ENCODE results near the gene PRKG2.

DNA sequence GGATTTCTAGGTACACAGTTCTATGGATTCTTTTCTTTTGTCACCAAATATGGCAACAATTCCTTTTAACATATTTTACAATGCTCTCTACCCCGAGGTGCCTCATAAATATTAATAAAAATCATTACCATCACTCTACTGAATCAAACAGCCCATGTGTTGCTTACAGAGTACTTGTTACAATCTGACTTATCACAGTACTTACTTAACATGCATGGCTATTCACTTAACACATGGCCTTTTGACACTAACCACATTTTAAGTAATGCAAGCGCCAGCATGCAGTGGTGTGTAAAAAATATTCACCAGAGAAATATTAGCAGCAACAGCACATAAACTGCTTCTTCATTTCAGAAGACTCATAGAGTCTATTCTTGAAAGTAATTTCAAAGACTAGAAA lies 119.6 kb downstream of the PRKG2 start:
- TF ChIP-seq, protein P1, sequence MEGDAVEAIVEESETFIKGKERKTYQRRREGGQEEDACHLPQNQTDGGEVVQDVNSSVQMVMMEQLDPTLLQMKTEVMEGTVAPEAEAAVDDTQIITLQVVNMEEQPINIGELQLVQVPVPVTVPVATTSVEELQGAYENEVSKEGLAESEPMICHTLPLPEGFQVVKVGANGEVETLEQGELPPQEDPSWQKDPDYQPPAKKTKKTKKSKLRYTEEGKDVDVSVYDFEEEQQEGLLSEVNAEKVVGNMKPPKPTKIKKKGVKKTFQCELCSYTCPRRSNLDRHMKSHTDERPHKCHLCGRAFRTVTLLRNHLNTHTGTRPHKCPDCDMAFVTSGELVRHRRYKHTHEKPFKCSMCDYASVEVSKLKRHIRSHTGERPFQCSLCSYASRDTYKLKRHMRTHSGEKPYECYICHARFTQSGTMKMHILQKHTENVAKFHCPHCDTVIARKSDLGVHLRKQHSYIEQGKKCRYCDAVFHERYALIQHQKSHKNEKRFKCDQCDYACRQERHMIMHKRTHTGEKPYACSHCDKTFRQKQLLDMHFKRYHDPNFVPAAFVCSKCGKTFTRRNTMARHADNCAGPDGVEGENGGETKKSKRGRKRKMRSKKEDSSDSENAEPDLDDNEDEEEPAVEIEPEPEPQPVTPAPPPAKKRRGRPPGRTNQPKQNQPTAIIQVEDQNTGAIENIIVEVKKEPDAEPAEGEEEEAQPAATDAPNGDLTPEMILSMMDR (IDR thresholded peaks at IDR 0.05), result no peak
- no peak for TF ChIP-seq POLR2A (IDR thresholded peaks at IDR 0.05)

Measured in lower leg skin (tissue), 3 donors.